GM18868 (cell line): ENCODE measurements around the gene TXNDC2.
"Not testable (repeated sequence)": the region's sequence is repeated elsewhere in the genome, so short reads cannot be mapped to it uniquely, and the experiment has no call there.

Experiments
- ATAC-seq: cut with Tn5 transposase; IDR thresholded peaks from one replicate; pipeline ENCODE4 v1.9.1; 2021; ENCODE audit warnings: mild to moderate bottlenecking, moderate library complexity; ENCODE audit not compliant: unreplicated experiment

The TXNDC2 gene

DNA sequence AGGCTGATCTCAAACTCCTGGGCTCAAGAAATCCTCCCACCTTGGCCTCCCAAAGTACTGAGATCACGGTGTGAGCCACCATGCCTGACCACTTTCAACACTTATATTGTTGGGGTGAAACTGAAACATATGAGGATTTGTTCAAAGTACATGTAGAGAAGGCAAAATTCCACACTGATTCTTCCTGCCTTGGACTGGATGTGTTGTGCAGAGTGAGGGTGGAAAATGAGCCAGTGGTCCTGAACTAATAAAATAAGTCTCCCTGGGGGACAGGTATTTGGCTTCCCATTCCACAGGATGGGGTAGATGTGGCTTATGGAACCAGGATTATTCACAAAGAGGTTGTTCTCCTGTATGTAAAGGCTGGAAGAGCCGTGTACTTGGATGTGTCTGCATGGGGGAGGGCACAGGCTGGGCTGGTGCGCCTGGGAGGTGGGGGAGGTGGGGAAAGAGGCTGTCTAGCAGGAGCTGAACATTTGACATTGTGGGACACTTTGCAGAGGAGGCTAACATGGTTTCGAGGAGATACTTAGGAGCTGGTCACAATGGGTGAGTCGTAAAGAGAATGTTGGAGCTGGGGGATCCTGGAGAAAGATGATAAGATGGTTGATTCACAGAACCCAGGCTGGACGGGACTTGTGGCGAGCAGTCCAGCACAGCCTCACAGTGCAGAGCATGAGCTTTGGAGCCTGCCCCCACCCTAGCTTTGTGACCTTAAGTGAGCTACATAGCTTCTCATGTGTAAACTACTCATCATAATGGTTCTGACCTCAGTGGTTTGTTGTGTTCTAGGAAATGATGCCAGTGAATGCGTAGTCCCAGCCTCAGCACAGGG, at the start of gene TXNDC2:
Gene TXNDC2, plus strand, starts transcription at position 804 of the 835 bp plus-strand sequence. CDS start 708 bp downstream, outside the sequence.
- ATAC-seq: no peak

DNA sequence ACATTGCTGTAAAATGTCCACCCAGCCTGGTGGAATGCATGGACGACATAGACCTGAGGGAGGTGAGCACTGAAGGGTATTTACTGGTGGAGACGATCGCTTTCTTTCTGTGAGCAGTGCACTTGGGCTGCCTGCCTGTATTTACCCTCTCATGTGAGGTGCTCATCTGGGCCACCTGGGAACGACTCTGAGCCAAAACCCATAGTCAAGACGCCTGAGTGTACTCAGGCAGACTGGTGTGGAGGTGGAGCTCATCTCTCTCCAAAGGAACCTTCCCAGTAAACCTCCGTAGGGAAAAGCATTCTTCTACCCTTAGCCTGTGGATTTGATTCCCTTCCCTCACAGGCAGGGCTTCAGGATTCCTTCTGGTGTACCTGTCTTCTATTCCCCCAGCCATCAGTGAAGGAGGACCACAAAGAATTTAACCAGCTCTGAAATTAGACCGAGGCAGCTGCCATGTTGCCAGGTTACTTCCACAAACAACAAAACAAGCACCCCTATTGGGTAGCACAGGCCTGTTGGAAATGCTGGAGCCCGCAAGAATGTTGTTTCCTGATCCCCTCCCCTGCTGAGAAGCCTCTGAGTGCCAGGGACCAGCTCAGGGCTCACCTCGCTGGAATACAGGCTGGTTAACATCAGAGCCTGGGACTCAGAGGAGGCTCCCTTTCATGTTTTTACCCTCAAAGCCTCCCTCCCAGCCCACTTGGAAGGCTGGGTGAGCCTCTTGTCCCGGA, 47.5 kb upstream of the TXNDC2 start:
- ATAC-seq: no peak

DNA sequence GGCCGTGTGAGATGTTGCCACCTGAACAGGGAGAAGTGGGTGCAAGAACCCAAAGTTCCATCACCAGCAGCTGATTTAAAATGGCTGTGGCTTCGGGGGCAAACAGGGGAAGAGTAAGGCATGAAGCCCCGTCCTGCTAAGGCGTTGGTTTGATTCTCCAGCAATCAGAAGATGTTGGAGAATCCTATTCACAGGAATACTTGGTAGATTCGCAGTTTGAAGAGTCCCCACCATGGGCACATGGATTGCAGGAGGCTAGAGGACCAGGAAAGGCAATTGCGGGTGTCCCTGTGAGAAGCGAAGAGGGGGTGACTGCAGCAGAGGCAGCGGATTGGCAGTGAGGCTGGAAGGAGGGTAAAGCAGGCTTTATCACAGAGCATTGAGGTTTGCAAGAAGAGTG, 46.6 kb upstream of the TXNDC2 start:
- ATAC-seq: no peak

DNA sequence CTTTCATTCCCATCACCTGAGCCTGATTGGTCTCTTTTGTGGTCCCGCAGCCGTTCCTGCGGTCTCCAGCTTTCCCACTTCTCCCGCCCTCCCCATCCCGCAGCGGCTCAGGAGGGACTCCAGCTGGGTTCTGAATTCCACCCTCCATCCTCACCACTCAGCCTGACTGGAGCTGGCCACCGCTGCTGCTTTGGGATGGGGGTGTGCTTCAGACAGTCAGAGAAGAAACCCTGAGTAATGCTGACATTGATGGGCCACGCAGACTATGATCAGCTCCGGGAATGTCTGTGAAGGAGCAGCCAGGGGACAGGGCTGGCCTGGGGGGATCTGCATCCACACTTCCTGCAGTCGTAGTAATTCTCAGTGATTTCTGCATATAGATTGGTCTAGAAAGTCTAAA, 45.9 kb upstream of the TXNDC2 start:
- ATAC-seq: no peak

DNA sequence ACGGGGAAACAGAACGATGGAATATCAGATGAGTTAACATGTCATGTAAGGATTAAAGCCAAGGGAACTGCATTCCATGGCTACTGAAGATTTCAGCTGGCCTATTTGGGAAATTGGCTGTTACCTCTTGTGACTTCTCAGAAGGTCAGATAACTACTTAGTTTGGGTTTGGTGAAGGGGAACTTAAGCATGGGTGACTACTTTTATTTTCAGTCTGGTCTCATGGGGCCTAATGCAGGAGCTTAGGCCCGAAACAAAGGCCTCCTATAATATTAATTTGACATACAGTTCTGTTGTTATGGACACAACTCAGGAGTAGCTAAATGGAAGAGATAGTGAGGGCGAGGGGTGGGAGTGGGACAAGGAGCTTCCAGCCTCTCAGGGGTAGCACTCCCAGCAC, 44.0 kb upstream of the TXNDC2 start:
- ATAC-seq: no peak

DNA sequence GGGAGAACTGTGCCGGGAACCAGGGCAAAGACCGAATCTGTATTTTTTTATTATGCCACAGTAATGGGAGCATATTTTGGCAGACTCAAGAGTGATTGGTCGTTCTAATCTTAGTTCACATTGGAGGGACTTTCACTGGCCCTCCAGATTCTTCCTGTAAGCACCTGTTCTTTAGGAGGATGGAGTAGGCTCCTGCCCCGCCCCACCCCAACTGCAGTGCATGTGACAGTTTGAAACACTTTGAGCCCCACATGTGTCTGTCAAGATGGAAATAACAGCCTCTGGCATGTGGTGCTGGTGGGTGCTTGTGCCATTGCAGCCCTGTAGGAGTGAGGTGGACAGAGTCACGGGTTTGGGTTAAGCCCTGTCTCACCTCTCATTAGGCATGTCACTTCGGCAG, 43.3 kb upstream of the TXNDC2 start:
- ATAC-seq: no peak

DNA sequence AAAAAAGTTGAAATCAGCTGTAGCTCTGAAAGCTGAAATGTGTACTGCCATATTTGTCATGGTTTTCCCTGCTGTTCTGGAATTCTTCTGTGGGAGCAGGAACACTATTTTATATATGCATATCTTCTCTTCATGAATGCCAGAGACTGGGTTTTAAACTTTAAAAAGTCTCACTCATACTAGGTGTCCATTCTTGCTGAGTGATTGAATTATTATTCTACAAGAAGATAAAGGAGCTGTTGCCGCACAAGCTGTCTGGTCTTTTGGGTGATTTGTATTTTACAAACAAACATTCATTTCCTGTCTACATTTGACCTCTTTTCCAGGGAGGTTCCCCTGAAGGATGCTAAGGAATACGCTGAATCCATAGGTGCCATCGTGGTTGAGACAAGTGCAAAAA, 40.5 kb upstream of the TXNDC2 start:
- ATAC-seq: no peak

DNA sequence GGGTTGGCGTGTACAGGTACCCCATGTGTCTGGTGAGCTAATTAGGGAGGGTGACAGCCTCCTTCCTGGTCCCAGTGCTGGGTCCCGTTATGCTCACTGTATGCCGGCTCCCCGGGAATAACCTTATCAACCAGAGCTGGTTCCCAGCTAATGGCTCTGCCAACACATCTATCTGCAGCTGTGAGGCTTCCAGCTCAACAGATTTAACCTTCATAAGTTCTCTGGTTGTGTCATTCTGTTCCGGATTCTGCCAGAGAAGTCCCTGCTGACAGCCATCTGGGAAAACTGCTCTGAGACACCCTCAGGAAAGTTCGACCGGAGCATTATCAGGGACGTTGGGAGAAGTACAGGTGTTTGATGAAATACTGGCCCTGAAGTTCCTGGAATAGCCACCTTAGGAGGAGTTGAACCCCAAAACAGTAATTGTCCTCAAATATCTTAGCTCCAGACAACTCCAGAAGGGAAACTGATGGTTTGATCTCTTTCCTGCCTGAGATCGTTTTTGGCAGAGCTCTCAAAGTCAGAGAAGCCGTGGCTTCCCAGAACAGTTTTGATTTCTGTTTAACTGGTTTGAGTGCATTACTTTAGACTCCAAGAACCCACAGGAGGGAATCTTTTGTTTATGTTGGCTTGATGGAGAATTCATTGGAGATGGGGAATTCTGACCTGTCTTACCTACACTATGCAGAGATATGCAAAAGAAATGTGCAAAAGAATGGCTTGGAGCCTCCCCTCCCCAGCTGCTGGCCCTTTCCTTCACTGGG, 39.4 kb upstream of the TXNDC2 start:
- ATAC-seq: no peak

DNA sequence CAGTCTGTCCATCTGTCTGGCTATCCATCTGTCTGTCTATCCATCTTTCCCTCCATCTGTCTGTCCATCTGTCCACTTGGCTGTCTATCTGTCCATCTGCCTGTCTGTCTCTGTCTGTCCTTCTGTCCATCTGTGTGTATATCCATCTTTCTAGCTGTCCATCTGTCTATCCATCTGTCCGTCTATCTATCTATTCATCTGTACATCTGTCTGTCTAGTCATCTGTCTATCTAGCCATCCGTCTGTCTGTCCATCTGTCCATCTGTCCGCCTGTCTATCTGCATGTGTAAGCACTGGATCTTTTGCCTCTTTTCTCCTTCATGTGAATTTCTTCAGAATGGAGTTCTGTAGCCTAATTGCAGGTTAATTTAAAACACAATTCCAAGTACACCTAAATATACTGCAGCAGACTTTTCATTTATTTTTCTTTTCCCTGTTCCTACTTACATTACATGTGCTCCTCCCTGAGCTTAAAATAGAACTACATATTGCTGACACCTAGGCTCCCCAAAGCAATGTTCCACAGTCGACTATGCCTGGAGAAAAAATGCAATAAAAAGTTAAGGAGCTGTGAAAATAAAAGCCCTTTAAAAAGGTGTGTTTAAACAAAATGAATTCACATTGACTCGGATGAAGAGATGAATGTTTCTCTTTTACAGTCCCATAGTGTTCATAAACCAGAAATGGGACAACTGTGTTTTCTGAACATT, 37.4 kb upstream of the TXNDC2 start:
- ATAC-seq: no peak

DNA sequence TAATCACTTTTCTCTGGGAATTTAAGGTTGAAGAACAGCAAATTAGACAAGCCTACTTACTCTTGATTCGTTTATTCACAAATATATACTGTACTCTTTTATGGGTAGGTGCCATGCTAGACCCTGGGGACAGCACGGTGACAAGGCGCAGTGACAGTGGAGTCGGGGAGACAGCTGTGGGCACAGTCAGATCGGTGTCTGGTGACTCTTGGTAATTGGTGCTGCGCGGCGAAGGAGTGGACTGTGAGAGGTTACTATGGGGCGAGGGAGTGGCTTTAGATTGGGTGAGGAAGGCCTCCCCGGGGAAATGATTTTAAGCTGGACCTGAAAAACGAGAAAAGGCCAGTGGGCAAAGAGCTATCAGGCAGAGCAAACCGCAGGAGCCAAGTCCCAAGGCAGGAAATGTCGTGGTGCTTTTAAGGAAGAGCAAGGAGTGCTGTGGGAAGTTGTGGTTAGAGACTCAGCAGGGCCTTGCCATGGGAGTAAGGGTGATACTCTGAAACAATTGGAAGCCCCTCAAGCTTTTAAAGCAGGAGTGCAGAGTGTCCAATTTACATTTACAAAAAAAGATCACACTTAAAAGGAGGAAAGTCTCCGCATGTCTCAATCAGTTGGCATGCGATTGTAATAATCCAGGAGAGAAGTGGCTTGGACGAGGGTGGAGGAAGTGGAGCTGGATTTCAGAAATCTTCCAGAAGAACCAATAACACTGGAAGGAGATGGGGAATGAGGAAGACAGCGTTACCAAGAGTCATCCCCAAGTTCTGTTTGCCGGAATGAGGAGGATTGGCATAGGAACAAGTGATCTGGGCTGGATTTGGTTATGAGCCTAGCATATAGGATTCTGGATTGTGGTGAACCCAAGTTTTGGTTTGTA, 36.1 kb upstream of the TXNDC2 start:
- no peak for ATAC-seq

DNA sequence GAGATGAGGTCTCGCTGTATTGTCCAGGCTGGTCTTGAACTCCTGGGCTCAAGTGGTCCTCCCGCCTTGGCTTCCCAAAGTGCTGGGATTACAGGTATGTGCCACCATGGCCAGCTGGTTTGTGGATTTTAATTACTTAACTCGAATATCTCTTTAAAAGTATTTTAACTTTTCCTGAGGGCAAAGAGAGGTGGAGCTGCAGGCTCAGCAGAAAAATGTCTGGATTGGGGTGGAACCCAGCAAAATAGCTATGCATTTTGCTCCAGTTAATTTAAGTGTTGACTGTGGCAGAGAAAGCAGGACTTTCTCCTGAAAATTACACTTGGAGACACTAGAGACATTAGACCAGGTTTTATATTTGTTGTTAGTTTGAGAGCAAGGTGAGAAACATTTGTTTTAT, 35.5 kb upstream of the TXNDC2 start:
- no peak for ATAC-seq

DNA sequence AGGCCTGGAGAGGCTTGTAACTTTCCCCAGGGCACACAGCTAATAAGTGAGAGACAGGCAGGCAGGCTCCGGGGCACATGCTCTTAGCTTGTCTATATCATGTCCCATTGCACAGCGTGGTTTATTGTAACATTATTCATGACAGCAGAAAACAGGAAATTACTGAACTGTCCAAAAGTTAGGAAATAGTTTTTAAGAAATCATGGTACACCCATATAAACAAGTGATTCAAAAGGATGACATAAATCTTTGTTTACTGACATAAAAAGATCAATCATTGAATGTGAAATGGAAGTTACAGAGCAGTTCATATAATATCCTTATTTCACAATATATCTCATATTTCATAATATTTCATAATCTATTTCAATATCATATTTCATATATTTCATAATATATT, 34.3 kb upstream of the TXNDC2 start:
- ATAC-seq: no peak

DNA sequence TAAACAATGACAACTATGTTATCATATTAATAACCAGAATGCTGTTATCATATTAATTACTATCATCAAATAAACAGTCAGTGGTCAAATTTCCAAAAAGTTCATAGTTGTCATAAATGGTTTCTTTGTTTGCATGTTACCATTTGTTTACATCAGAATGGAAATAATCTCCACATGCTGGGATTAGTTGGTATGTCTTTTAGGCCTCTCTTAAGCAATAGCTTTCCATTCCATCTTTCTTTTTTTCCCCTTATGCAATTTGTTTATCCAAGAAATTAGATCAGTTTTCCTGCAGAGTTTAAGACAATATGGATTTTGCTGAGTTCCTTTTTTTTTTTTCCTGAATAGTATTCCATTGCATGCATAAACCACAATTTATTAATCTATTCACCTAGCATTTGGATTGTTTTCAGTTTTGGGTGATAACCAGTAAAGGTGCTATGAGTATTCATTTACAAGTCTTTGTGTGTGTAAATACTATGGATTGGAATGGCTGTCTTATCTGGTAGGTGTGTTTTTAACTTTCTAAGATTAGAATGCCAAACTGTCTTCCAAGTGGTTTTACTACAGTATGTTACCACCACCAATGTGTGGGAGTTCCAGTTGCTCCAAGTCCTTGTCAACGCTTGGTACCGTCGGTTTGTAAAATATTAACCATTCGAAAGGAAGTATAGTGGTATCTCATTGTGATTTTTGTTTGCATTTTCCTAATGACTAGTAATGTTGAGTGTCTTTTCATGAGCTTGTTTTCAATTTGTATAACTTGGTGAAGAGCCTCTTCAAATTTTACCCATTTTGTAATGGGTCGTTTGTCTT, 33.3 kb upstream of the TXNDC2 start:
- ATAC-seq: no peak

DNA sequence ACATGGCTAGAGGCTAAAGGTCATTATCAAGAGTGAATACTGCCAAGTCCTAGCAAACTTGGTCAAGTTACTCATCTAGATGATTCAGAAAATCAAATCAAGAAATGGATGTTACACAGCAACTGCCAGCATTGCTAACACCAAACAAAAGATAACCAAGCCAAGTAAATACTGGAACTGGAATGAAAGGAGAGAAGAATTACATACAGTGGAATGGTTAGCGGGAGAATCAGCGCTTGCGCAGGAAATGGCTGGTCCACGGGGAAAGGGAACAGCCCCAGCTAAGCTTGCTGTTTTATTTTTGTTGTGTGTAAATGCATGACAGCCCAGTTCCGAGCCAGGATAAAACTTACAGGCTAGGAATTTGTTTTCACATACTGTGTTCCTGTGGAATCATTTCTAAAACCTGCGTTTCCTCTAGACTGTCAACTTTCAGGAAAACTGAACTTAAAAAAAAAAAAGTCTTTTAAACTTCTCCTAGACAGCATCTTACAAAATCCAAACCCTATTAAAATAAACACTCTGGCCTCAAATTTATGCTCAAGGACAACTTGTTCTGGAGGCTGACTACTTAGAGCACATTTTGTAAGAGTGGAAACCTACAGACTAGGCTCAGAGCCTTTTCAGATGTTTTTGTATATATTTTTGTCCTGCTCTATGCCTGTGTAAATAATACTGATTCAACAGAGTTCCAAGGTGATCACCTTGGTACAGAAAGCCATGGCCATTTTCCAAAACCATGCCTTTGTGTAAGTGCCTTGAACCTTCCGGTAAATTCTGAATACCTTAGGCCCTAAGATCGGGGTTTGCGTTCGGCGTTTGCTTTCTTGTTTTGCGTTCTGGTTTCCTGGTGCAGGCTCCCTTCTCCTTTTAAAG, 30.7 kb upstream of the TXNDC2 start:
- no peak for ATAC-seq

DNA sequence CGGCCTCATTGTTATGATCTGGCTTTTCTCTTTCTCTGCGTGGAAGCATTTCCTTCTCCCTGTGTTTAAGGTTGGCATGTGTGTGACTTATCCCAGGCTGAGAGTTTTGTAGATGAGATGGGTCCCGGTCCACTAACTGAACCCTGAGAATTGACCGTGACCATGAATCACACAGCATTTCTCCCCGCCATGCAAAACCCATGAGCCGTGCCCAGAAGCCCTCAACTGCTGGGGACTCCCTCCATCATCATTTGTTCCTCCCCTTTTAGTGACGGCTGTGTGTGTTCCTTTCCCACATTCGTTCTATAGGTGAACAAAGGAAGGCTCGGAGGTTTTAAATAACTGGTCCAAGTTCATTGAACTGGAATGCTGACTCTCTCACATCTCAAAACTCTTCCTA, 30.1 kb upstream of the TXNDC2 start:
- ATAC-seq: no peak

DNA sequence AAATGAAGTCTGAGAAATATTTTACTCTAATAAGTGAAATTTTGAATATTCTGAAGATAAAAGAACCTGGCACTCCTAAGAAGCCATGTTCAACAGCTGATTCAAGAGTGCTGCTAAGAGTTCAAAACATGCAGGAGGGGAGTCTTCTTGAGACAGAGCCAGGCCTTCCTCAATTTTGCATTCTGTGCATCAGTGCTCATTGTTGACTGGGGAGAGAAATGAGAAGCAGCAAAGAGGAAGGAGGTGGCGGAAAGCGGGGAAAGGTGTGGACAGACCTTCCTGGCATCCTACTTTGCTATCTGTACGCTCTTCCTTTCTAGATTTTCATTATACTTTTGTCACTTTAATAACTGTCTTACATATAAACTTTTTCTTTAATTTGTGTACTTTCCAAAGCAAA, 29.7 kb upstream of the TXNDC2 start:
- ATAC-seq: no peak

DNA sequence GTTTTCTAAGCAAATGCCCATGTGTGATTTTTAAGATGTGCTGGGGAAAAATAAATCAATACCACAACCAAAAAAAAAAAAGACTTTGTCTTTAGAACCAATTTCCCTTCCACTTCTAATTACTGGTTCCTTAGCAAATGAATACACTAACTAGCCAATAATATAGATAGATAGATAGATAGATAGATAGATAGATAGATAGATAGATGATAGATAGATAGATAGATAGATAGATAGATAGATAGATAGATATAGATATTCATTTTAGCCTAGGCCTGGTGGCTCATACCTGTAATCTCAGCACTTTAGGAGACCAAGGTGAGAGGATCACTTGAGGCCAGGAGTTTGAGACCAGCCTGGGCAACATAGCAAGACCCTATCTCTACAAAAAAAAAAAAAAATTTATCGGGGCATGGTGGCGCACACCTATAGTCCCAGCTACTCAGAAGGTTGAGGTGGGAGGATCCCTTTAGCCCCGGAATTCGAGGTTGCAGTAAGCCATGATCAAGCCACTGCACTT, 28.2 kb upstream of the TXNDC2 start:
- ATAC-seq: not testable (repeated sequence)

DNA sequence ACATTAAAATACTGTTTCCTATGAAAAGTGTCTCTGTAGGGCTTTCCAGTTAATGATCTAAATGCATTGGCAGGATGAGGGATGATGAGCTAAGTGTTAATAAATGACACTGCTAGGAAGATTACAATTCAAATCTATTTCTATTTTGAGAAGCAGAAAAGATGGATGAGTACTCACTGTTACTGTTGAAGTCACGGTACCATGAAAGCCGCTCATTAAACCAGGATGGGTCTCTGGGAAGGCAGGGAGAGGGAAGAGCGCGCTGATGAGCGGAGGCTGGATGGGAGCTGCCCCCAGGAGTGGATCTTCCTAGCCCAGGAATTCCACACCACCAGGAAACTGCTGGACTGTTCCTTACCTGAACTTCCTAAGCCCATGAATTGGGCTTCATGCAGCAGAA, 27.1 kb upstream of the TXNDC2 start:
- no peak for ATAC-seq
